K562 (cell line): ENCODE measurements around the gene RNF6. TPM values are rescaled to one million over a fixed set of nuclear protein-coding genes. Genes with fewer than 3 reads are reported as not detected.

ENCODE experiments used
- ATAC-seq: fragments of 200-7000 bp; cut with Tn5 transposase; 3 replicates; pipeline ENCODE4 v1.9.1; 2020; ENCODE audit warnings: moderate library complexity
- BruUV-seq: library from RNA; stranded (reverse); fragments of 400-500 nt; replicated peaks from 2 replicates; lab custom pipeline; 2021; lab: Mats Ljungman, UMichigan
- CTCF ChIA-PET: fragments of 300-600 bp; formaldehyde crosslinking; extraction: SDS; loops from one replicate; lab custom pipeline; 2021; ENCODE audit warnings: low intra/inter-chr PET ratio; lab: Yijun Ruan, JAX
- POLR2A ChIA-PET: fragments of 300-600, 350-650 bp; sonication (Branson Sonifier 250); formaldehyde crosslinking; extraction: SDS; loops from one replicate; lab custom pipeline; 2021; ENCODE audit warnings: antibody characterized with exemption, inconsistent platforms; lab: Yijun Ruan, JAX
- DNase-seq, 4 experiments: peaks; one replicate each; pipeline versions ENCODE4 v3.0.0 to v3.0.0-alpha.2; 2011 to 2018; ENCODE audit warnings: low spot score in 3 of 4, mixed read lengths in 3 of 4; ENCODE audit errors: extremely low read depth in 1 of 4
- FAIRE-seq: peaks from 2 replicates; lab custom pipeline; 2011; peaks lifted over from hg19 to GRCh38; lab: Jason Lieb, UNC
- H2AFZ ChIP-seq: 2 replicates; pipeline ENCODE4 v1.6.0; 2011; ENCODE audit warnings: low read depth, low read length, control low read depth, inconsistent platforms
- H3K27ac ChIP-seq: fragments of 200-600 bp; 3 replicates; pipeline ENCODE4 v1.8.0; 2011; ENCODE audit warnings: low read depth, mild to moderate bottlenecking, control low read depth, inconsistent platforms, low read length, moderate library complexity, mixed read lengths; ENCODE audit errors: extremely low read depth
- H3K27me3 ChIP-seq, 2 experiments: fragments of 300-600 bp in 1 of 2; 2 replicates in 1 of 2; 3 replicates in 1 of 2; pipeline versions ENCODE4 v1.6.0 to v1.8.0; 2011; ENCODE audit warnings: inconsistent platforms in 2 of 2, low read length in 2 of 2, mild to moderate bottlenecking in 1 of 2, mixed read lengths in 1 of 2, moderate library complexity in 1 of 2; ENCODE audit not compliant: control insufficient read depth in 2 of 2, insufficient read depth in 2 of 2
- H3K36me3 ChIP-seq: fragments of 300-600 bp; 3 replicates; pipeline ENCODE4 v1.8.0; 2011; ENCODE audit warnings: mild to moderate bottlenecking, low read length, inconsistent platforms; ENCODE audit not compliant: control insufficient read depth, insufficient read depth
- H3K4me1 ChIP-seq, 2 experiments: fragments of 200-600 bp in 1 of 2; replicated peaks in 1 of 2; 2 replicates in 1 of 2; 3 replicates in 1 of 2; pipeline versions ENCODE4 v1.5.1 to v1.8.0; 2011; ENCODE audit warnings: inconsistent platforms in 2 of 2, low read length in 2 of 2, mild to moderate bottlenecking in 1 of 2, mixed read lengths in 1 of 2, moderate library complexity in 1 of 2; ENCODE audit not compliant: control insufficient read depth in 2 of 2, insufficient read depth in 2 of 2
- H3K4me2 ChIP-seq: 2 replicates; pipeline ENCODE4 v1.6.1; 2011; ENCODE audit warnings: low read length, control low read depth, inconsistent platforms, mixed read lengths; ENCODE audit not compliant: insufficient read depth
- H3K4me3 ChIP-seq: fragments of 200-600 bp; sonication (generic), shearing (Covaris generic); 2 replicates; pipeline ENCODE4 v1.5.1; 2016; ENCODE audit warnings: control low read depth, inconsistent platforms
- H3K79me2 ChIP-seq: fragments of 200-600 bp; 3 replicates; pipeline ENCODE4 v1.8.0; 2011; ENCODE audit warnings: low read length, inconsistent platforms; ENCODE audit not compliant: control insufficient read depth, insufficient read depth
- H3K9ac ChIP-seq, 2 experiments: 2 replicates each; pipeline versions ENCODE4 v1.6.0 to v1.6.1; 2011; ENCODE audit warnings: low read depth in 2 of 2, low read length in 2 of 2, control low read depth in 1 of 2, inconsistent platforms in 1 of 2, mild to moderate bottlenecking in 1 of 2, mixed read lengths in 1 of 2; ENCODE audit not compliant: insufficient read depth in 1 of 2
- H3K9me1 ChIP-seq: one replicate; pipeline ENCODE4 v1.6.0; 2011; ENCODE audit warnings: inconsistent platforms, mild to moderate bottlenecking, low read length, moderate library complexity; ENCODE audit not compliant: control insufficient read depth, insufficient read depth
- H3K9me3 ChIP-seq: replicated peaks from 2 replicates; pipeline ENCODE4 v1.5.1; 2011; ENCODE audit warnings: low read depth, low read length, inconsistent platforms; ENCODE audit not compliant: control insufficient read depth, insufficient read depth
- H4K20me1 ChIP-seq: replicated peaks from 2 replicates; pipeline ENCODE4 v1.6.1; 2011; ENCODE audit warnings: low read length, inconsistent platforms, mixed read lengths; ENCODE audit not compliant: control insufficient read depth, insufficient read depth
- BCL6 ChIP-seq: fragments of 250-450 bp; sonication (Bioruptor Pico); IDR thresholded peaks from 2 replicates; pipeline ENCODE4 v1.4.0; 2020
- FOXM1 ChIP-seq, 2 experiments: fragments of 450-650 bp in 1 of 2; sonication (generic) in 1 of 2; formaldehyde crosslinking in 1 of 2; IDR thresholded peaks; 2 replicates each; pipeline versions ENCODE4 v1.6.1 to v1.9.0; 2017 to 2022; ENCODE audit warnings: low read depth in 2 of 2, mild to moderate bottlenecking in 2 of 2, missing genetic modification reagents in 1 of 2, moderate library complexity in 1 of 2
- MYBL2 ChIP-seq, 2 experiments: fragments of 450-650 bp in 1 of 2; sonication (generic) in 1 of 2; formaldehyde crosslinking in 1 of 2; IDR thresholded peaks; 2 replicates each; pipeline versions ENCODE4 v1.6.1 to v1.8.1; 2017 to 2022; ENCODE audit warnings: borderline replicate concordance in 1 of 2, inconsistent platforms in 1 of 2, low read depth in 1 of 2, mild to moderate bottlenecking in 1 of 2, missing genetic modification reagents in 1 of 2, moderate library complexity in 1 of 2
- NFRKB ChIP-seq: fragments of 450-650 bp; IDR thresholded peaks from 2 replicates; pipeline ENCODE4 v1.6.1; 2016; ENCODE audit warnings: low read depth
- NUFIP1 ChIP-seq: fragments of 450-650 bp; IDR thresholded peaks from 2 replicates; pipeline ENCODE4 v1.6.1; 2018; ENCODE audit not compliant: partially characterized antibody
- RBM17 ChIP-seq: fragments of 200-400 bp; formaldehyde crosslinking; IDR thresholded peaks from 2 replicates; pipeline ENCODE4 v1.6.1; 2017; ENCODE audit warnings: low read depth, mild to moderate bottlenecking, low read length, borderline replicate concordance
- SMC3 ChIP-seq: conservative IDR thresholded peaks from 2 replicates; pipeline ENCODE4 v1.6.1; 2011; ENCODE audit warnings: low read depth, low read length, improper control_type of control experiment; ENCODE audit not compliant: insufficient read depth
- SRSF1 ChIP-seq: fragments of 200-400 bp; formaldehyde crosslinking; IDR thresholded peaks from 2 replicates; pipeline ENCODE4 v1.6.1; 2017; ENCODE audit warnings: mild to moderate bottlenecking, low read depth, low read length, moderate library complexity
- THRB ChIP-seq: fragments of 450-650 bp; formaldehyde crosslinking; conservative IDR thresholded peaks from 2 replicates; pipeline ENCODE4 v1.4.0; 2022; ENCODE audit warnings: mild to moderate bottlenecking, missing genetic modification characterization
- XRCC5 ChIP-seq: fragments of 200-400 bp; formaldehyde crosslinking; IDR thresholded peaks from 2 replicates; pipeline ENCODE4 v1.6.1; 2017; ENCODE audit warnings: low read depth, mild to moderate bottlenecking, low read length
- ZEB2 ChIP-seq: fragments of 450-650 bp; IDR thresholded peaks from 2 replicates; pipeline ENCODE4 v1.6.1; 2016
- WGBS: fragments of 100-300 bp; shearing (Covaris generic); methylation state at CpG from one replicate; pipeline ENCODE4 v1.1.6; 2016; ENCODE audit warnings: low coverage, mixed read lengths; ENCODE audit not compliant: insufficient coverage; ENCODE audit errors: missing lambda C conversion rate; 5-methylcytosine and 5-hydroxymethylcytosine counted together
- in situ Hi-C: fragments of 300-500 bp; cut with MboI; formaldehyde crosslinking; loops from 4 replicates; pipeline ENCODE4 v1.15.0; 2018; ENCODE audit warnings: inconsistent platforms, mixed read lengths
- intact Hi-C: fragments of 100-400 bp; cut with micrococcal nuclease; formaldehyde crosslinking; loops from 2 replicates; pipeline ENCODE4 v1.14.2; 2022
- polyA plus RNA-seq, 8 experiments: library from polyadenylated mRNA; depleted of rRNA in 4 of 8; stranded (reverse) in 5 of 8; unstranded in 3 of 8; fragments of >200 nt; fragmentation: Nextera tagmentation in 2 of 8; fragmentation: Illumina TruSeq in 1 of 8; extraction: Ambion mirVana in 2 of 8; extraction: Trizol in 1 of 8; gene quantifications; 2 replicates each; pipeline versions ENCODE4 v1.2.1 to v1.2.3, GENCODE V29; 2011 to 2014; ENCODE audit warnings: inconsistent platforms in 1 of 8, missing spikeins in 1 of 8
- total RNA-seq, 7 experiments: library from RNA; depleted of rRNA in 6 of 7; stranded (reverse); fragments of >200 nt in 6 of 7; fragmentation: Illumina TruSeq in 2 of 7; extraction: Trizol in 2 of 7; gene quantifications; 2 replicates each; pipeline versions ENCODE4 v1.2.1 to v1.2.3, GENCODE V29; 2011 to 2021; ENCODE audit warnings: low replicate concordance in 1 of 7
- TF ChIP-seq, protein P1 (sequence below): fragments of 250-450 bp; sonication (Bioruptor Pico); IDR thresholded peaks from 2 replicates; pipeline ENCODE4 v1.6.1; 2021; ENCODE audit warnings: mild to moderate bottlenecking

RNF6 gene
- total and polyA plus RNA-seq, 9 of the 15 experiments (the other 6 are each of a cell fraction or from before 2014, with no cell fraction given), result 12.0 to 31.4 (median 22.3) TPM

- no peak for TF ChIP-seq SRSF1
- TF ChIP-seq, protein P1, sequence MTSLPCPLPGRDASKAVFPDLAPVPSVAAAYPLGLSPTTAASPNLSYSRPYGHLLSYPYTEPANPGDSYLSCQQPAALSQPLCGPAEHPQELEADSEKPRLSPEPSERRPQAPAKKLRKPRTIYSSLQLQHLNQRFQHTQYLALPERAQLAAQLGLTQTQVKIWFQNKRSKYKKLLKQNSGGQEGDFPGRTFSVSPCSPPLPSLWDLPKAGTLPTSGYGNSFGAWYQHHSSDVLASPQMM (CRISPR knock-in tag), result no peak
- TF ChIP-seq RBM17, result no peak
- TF ChIP-seq ZEB2, result no peak
- TF ChIP-seq FOXM1 (IDR thresholded peaks at IDR 0.05; ENCODE audit: low read depth), result no peak
- TF ChIP-seq FOXM1 (CRISPR knock-in tag; IDR thresholded peaks at IDR 0.05; ENCODE audit: low read depth), result no peak
- no peak for TF ChIP-seq BCL6
- no peak for TF ChIP-seq MYBL2 (IDR thresholded peaks at IDR 0.05; ENCODE audit: low read depth)
- TF ChIP-seq MYBL2 (CRISPR knock-in tag; IDR thresholded peaks at IDR 0.05; ENCODE audit: borderline replicate concordance), result no peak
- TF ChIP-seq XRCC5, result no peak
- no peak for TF ChIP-seq NUFIP1
- no peak for TF ChIP-seq THRB
- TF ChIP-seq NFRKB, result no peak
- no peak for TF ChIP-seq SMC3
- TF ChIP-seq, all 486 proteins: peak for 0
- no peak overlapping the region for H3K4me2 ChIP-seq
- H3K79me2 ChIP-seq, result no peaks in the 10 kb centered on the region
- intact Hi-C loops, result no loop called here
- CTCF ChIA-PET, result no interaction called here
- H3K4me3 ChIP-seq, result no peak overlapping the region
- no peak for ATAC-seq
- no peak for DNase-seq
- H4K20me1 ChIP-seq, result no peaks in the 10 kb centered on the region
- no peak overlapping the region for H3K27ac ChIP-seq
- BruUV-seq, result no TSS peak
- WGBS, result 0% methylated on average over 2 of the region's 2 CpGs
- POLR2A ChIA-PET, result interaction anchor here (0.8 kb wide), 1 partner anchor 282 kb away, joined by 3 read pairs; no protein-coding TSS in a partner anchor
- H2AFZ ChIP-seq, result no peak overlapping the region
- in situ Hi-C loops, result loop anchor here (5.0 to 25.0 kb wide), 2 partner anchors 518 to 758 kb away; no protein-coding TSS in a partner anchor
- H3K36me3 ChIP-seq, result no peaks in the 10 kb centered on the region
- no peaks in the 10 kb centered on the region for H3K9me3 ChIP-seq
- no peak overlapping the region for H3K9ac ChIP-seq
- H3K4me1 ChIP-seq, result no peaks in the 10 kb centered on the region
- no peaks in the 10 kb centered on the region for H3K9me1 ChIP-seq
- no peaks in the 10 kb centered on the region; a peak in 1 of 5 replicates for H3K27me3 ChIP-seq
- no peak for FAIRE-seq
Observed at GRCh38 chr13:26179344-26179743, 42.8 kb downstream of the RNF6 start.
